Trophoblast cell (in vitro differentiated cells and primary cell): Measurements from ENCODE around the gene CA4.
A peak's percentile ranks its signal among the peaks of the same experiment; 100 is the strongest.

ENCODE experiments used
- DNase-seq, 2 donors: peaks; one replicate each; pipeline ENCODE4 v3.0.0-alpha.2; 2016
- H2AFZ ChIP-seq: 2 replicates; pipeline ENCODE4 v1.6.1; 2013; ENCODE audit warnings: low read length, moderate library complexity, mild to moderate bottlenecking; ENCODE audit not compliant: insufficient read depth, poor library complexity
- H2AK5ac ChIP-seq: 2 replicates; pipeline ENCODE4 v1.6.1; 2013; ENCODE audit warnings: mild to moderate bottlenecking, low read length
- H2BK120ac ChIP-seq: 2 replicates; pipeline ENCODE4 v1.6.1; 2013; ENCODE audit warnings: low read length, mild to moderate bottlenecking, moderate library complexity; ENCODE audit not compliant: insufficient read depth, poor library complexity
- H2BK12ac ChIP-seq: 2 replicates; pipeline ENCODE4 v1.6.1; 2013; ENCODE audit warnings: mild to moderate bottlenecking, low read length, moderate library complexity
- H2BK5ac ChIP-seq: 2 replicates; pipeline ENCODE4 v1.6.1; 2013; ENCODE audit warnings: low read length, low read depth, moderate library complexity, mild to moderate bottlenecking; ENCODE audit not compliant: poor library complexity
- H3K14ac ChIP-seq: 2 replicates; pipeline ENCODE4 v1.6.1; 2013; ENCODE audit warnings: mild to moderate bottlenecking, low read length
- H3K18ac ChIP-seq: 2 replicates; pipeline ENCODE4 v1.6.1; 2013; ENCODE audit warnings: mild to moderate bottlenecking, low read length
- H3K23ac ChIP-seq: 2 replicates; pipeline ENCODE4 v1.6.1; 2013; ENCODE audit warnings: low read length
- H3K27ac ChIP-seq: 2 replicates; pipeline ENCODE4 v1.5.1; 2013; ENCODE audit warnings: low read depth, mild to moderate bottlenecking, inconsistent platforms, low read length, moderate library complexity
- H3K27me3 ChIP-seq: 2 replicates; pipeline ENCODE4 v1.6.1; 2013; ENCODE audit warnings: inconsistent platforms, mild to moderate bottlenecking, low read length, moderate library complexity; ENCODE audit not compliant: insufficient read depth
- H3K36me3 ChIP-seq, 2 experiments: 1 replicate in 1 of 2; 2 replicates in 1 of 2; pipeline ENCODE4 v1.6.1; 2013; ENCODE audit warnings: low read length in 2 of 2, mild to moderate bottlenecking in 2 of 2, moderate library complexity in 1 of 2; ENCODE audit not compliant: insufficient read depth in 2 of 2, control insufficient read depth in 1 of 2
- H3K4ac ChIP-seq: 2 replicates; pipeline ENCODE4 v1.6.1; 2013; ENCODE audit warnings: low read depth, mild to moderate bottlenecking, low read length, moderate library complexity
- H3K4me1 ChIP-seq, 2 experiments: 1 replicate in 1 of 2; 2 replicates in 1 of 2; pipeline ENCODE4 v1.6.1; 2013; ENCODE audit warnings: low read length in 2 of 2, mild to moderate bottlenecking in 2 of 2, moderate library complexity in 1 of 2; ENCODE audit not compliant: insufficient read depth in 2 of 2, control insufficient read depth in 1 of 2
- H3K4me2 ChIP-seq: 2 replicates; pipeline ENCODE4 v1.6.1; 2013; ENCODE audit warnings: inconsistent platforms, mild to moderate bottlenecking, low read length, moderate library complexity
- H3K4me3 ChIP-seq: 2 replicates; pipeline ENCODE4 v1.5.1; 2013; ENCODE audit warnings: mild to moderate bottlenecking, low read depth, low read length, inconsistent platforms
- H3K79me1 ChIP-seq: one replicate; pipeline ENCODE4 v1.6.1; 2013; ENCODE audit warnings: low read length
- H3K79me2 ChIP-seq: 2 replicates; pipeline ENCODE4 v1.6.1; 2013; ENCODE audit warnings: low read length, mild to moderate bottlenecking; ENCODE audit not compliant: control insufficient read depth, insufficient read depth, poor library complexity
- H3K9ac ChIP-seq: 2 replicates; pipeline ENCODE4 v1.6.1; 2013; ENCODE audit warnings: mild to moderate bottlenecking, low read length
- H3K9me3 ChIP-seq: 2 replicates; pipeline ENCODE4 v1.6.1; 2013; ENCODE audit warnings: low read depth, mild to moderate bottlenecking, control low read depth, inconsistent platforms, low read length; ENCODE audit not compliant: insufficient read depth
- H4K12ac ChIP-seq: 2 replicates; pipeline ENCODE4 v1.6.1; 2013; ENCODE audit warnings: low read depth, mild to moderate bottlenecking, low read length, moderate library complexity
- H4K8ac ChIP-seq: 2 replicates; pipeline ENCODE4 v1.6.1; 2013; ENCODE audit warnings: low read depth, mild to moderate bottlenecking, low read length, moderate library complexity
- H4K91ac ChIP-seq: one replicate; pipeline ENCODE4 v1.6.1; 2013; ENCODE audit warnings: low read depth, mild to moderate bottlenecking, low read length, moderate library complexity
- WGBS: extraction: QIAGEN DNeasy Blood & Tissue Kit; methylation state at CpG from one replicate; pipeline ENCODE4 v1.1.7; 2013; ENCODE audit warnings: missing lambda C conversion rate; ENCODE audit not compliant: insufficient read length, insufficient coverage; ENCODE audit errors: extremely low coverage; 5-methylcytosine and 5-hydroxymethylcytosine counted together

Gene CA4

DNA sequence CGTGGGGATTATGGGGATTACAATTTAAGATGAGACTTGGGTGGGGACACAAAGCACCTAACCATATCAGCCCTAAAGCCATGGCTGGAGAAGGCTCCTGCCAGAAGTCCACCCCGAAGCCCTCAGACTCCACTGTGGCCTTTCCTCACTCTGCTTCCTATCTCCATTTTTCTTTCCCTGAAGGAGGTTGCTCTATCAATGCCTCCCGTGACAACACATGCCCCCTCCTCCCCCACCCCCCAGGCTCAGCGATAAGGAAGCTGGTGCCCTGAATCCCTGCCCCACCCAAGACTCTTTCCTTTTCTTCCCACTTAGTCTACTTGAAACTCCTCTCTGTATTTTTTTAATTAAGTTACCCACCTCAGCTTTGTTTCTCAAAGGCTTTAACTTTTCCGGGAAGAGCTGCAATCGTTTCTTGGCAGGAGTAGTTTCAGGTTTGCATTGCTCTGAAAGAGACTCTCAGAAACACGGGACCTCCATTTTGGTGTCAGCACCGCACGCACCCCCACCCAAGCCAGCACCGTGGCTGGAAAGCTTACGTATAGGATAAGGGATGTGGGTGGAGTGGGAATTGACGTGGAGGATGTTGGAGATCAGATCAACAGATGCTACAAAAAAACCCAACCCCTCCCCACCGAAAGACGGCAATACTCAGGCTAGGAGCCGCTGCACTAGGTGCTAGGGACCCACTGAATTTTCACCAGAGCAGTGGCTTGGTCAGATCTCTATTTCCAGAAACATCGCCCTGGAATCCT lies 15.2 kb upstream of the CA4 start:
- H3K23ac ChIP-seq = no peak overlapping the region
- no CpG with 5 or more reads among the region's 16 CpGs for WGBS

DNA sequence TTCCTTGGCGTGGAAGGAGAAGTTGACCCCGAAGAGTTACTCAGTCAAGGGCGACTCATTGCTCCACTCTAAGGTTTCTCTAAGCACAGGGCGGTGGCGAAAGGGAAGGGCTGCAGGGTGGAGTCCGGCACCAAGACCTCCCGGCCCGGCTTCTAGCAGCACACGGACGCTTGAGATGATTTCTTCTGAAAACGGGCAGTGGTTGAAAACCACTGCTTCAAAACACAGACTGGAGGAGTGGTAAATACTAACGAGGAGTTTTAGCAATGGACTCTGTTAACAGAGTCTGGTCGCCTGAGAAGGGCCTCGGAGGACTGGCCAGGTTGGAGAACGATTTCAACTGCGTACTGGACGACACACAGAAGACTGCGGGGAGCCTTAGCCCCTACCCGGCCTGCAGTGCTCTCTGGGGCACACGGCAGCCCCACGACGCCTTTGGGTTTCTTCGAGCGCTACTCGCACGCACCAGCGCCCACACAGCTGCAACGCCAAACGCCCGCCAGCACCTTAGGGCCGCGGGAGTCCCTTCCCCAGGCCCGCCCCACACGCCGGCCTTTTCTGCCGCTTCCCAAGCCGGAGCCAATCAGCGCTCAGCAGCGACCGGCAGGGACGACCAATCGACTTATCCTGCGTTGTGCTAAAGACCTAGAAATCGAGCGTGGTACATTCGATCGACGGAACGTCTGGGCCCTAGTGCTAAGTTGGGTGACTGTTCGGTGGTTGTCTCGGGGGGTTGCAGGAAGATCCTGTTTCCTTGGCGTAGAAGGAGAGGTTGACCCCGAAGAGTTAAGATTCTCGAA lies 14.4 kb upstream of the CA4 start:
- Histone ChIP-seq H3K27ac (no peak overlapping the region), H4K91ac (no peak overlapping the region), H3K4me3 (peak overlapping the region; percentile 87), H3K9me3 (peaks cover 5% of the 10 kb centered on the region), H3K18ac (no peak overlapping the region), H2BK5ac (no peak overlapping the region), H3K79me2 (peaks cover 1% of the 10 kb centered on the region), H4K12ac (peak overlapping the region; percentile 68), H2AK5ac (no peak overlapping the region), H3K4me1 (peaks cover 9 to 15% of the 10 kb centered on the region in 2 experiments), H3K23ac (no peak overlapping the region), H3K27me3 (peaks cover 21% of the 10 kb centered on the region), H4K8ac (peak overlapping the region; percentile 78), H3K14ac (peak overlapping the region; percentile 44), H3K36me3 (no peaks in the 10 kb centered on the region), H2BK120ac (no peak overlapping the region), H3K4ac (no peak overlapping the region), H2AFZ (peak overlapping the region; percentile 82), H3K4me2 (peak overlapping the region; percentile 86), H3K79me1 (peaks cover 2% of the 10 kb centered on the region), H2BK12ac (no peak overlapping the region), H3K9ac (peak overlapping the region; percentile 65)
- no CpG with 5 or more reads among the region's 54 CpGs for WGBS
- peak; percentile 87 to 92 for DNase-seq

More for the DNA sequence above, 15.2 kb upstream of the CA4 start:
- no peak overlapping the region for H3K27ac ChIP-seq
- peaks cover 14% of the 10 kb centered on the region for H3K27me3 ChIP-seq
- no peaks in the 10 kb centered on the region for H3K9me3 ChIP-seq
- no peak overlapping the region for H3K14ac ChIP-seq
- H3K36me3 ChIP-seq = no peaks in the 10 kb centered on the region
- H2BK5ac ChIP-seq = no peak overlapping the region
- H3K18ac ChIP-seq = no peak overlapping the region
- H3K4ac ChIP-seq = no peak overlapping the region
- peaks cover 1% of the 10 kb centered on the region for H3K79me2 ChIP-seq
- H4K12ac ChIP-seq = no peak overlapping the region
- no peak overlapping the region for H2BK12ac ChIP-seq
- H4K91ac ChIP-seq = no peak overlapping the region
- H3K79me1 ChIP-seq = peaks cover 2% of the 10 kb centered on the region
- no peak for DNase-seq
- H3K9ac ChIP-seq = no peak overlapping the region
- H4K8ac ChIP-seq = no peak overlapping the region
- H3K4me2 ChIP-seq = peak overlapping the region; percentile 86
- peak overlapping the region; percentile 87 for H3K4me3 ChIP-seq
- H2AK5ac ChIP-seq = no peak overlapping the region
- peak overlapping the region; percentile 82 for H2AFZ ChIP-seq
- H3K4me1 ChIP-seq = peaks cover 5 to 10% of the 10 kb centered on the region in 2 experiments
- no peak overlapping the region for H2BK120ac ChIP-seq

DNA sequence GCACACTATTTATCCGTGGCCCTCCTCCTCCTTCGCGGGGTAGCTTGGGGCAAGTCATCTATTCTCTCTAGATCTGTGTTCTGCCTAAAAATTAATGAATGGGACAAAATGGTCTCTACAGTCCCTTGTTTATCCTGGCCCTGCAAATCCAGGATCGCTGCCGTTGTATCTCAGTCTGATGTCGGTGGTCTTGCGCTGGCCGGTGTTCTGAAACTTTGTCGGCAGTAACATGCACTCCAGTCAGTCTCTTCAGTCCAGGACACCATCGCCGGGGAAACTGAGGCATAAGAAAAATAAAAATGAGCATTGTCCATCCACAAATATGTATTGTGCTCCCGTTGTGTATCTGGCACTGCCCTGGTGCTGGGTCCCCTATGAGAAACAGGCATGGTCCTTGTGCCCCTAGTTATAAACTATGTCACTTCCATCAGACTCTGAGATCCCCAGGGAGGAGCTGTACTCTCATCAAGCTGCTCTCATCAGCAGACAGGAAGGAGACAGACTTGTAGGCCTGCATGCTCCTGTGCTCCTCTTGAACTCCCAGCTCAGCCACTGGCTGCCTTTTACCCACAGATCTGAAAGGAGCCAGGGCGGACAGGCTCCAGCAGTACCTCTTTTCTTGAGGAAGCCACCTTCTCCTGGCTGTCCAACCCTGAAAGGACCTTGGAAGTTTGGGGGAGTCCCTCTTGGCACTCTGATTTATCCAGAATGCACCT lies 13.7 kb upstream of the CA4 start:
- peaks cover 28% of the 10 kb centered on the region for H3K27me3 ChIP-seq
- H2BK120ac ChIP-seq = no peak overlapping the region
- H2AK5ac ChIP-seq = no peak overlapping the region
- H3K23ac ChIP-seq = no peak overlapping the region
- no peak overlapping the region for H2BK5ac ChIP-seq
- H3K27ac ChIP-seq = no peak overlapping the region
- H3K9me3 ChIP-seq = peaks cover 7% of the 10 kb centered on the region
- H3K79me2 ChIP-seq = peaks cover 1% of the 10 kb centered on the region
- H3K4me1 ChIP-seq = peaks cover 11 to 18% of the 10 kb centered on the region in 2 experiments
- no CpG with 5 or more reads among the region's 13 CpGs for WGBS
- peak overlapping the region; percentile 86 for H3K4me2 ChIP-seq
- H4K8ac ChIP-seq = no peak overlapping the region
- H3K4me3 ChIP-seq = peak overlapping the region; percentile 52
- H3K4ac ChIP-seq = no peak overlapping the region
- H2AFZ ChIP-seq = no peak overlapping the region
- H4K91ac ChIP-seq = no peak overlapping the region
- no peak overlapping the region for H4K12ac ChIP-seq
- no peak overlapping the region for H3K9ac ChIP-seq
- no peaks in the 10 kb centered on the region for H3K36me3 ChIP-seq
- H3K79me1 ChIP-seq = peaks cover 2% of the 10 kb centered on the region
- H2BK12ac ChIP-seq = no peak overlapping the region
- no peak for DNase-seq
- H3K14ac ChIP-seq = no peak overlapping the region
- H3K18ac ChIP-seq = no peak overlapping the region

DNA sequence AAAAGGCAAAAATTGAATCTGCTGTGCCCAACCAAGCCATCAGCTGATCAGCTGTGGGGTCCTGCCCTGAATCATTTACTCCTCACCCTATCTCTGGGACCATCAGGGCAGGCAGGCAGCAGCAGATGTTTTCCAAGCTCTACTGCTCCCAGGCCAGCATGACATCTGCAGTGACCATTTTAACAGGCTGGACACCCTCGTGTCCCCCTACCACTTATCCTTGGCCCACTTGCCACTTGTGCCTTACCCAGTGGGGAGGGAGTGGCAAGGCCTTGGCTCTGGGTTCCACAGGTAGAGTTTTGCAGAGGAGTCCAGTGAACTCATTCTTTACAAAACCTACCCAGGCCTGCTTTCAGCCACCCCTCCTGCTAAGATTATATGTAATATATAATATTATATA lies 12.0 kb upstream of the CA4 start:
- no peak overlapping the region for H4K12ac ChIP-seq
- no peak overlapping the region for H3K18ac ChIP-seq
- H3K9me3 ChIP-seq = peaks cover 9% of the 10 kb centered on the region
- no peak for DNase-seq
- no peak overlapping the region for H3K4ac ChIP-seq
- no peak overlapping the region for H3K9ac ChIP-seq
- peaks cover 4% of the 10 kb centered on the region for H3K79me1 ChIP-seq
- no peak overlapping the region for H3K14ac ChIP-seq
- no peak overlapping the region for H3K23ac ChIP-seq
- no peak overlapping the region for H2BK12ac ChIP-seq
- H2BK5ac ChIP-seq = no peak overlapping the region
- no peak overlapping the region for H3K4me2 ChIP-seq
- H3K79me2 ChIP-seq = peaks cover 1% of the 10 kb centered on the region
- no peak overlapping the region for H3K4me3 ChIP-seq
- no peak overlapping the region for H4K8ac ChIP-seq
- H3K27me3 ChIP-seq = peaks cover 32% of the 10 kb centered on the region
- no peak overlapping the region for H3K27ac ChIP-seq
- whole genome bisulfite sequencing = no CpG with 5 or more reads among the region's 1 CpG
- H3K4me1 ChIP-seq = peaks cover 21 to 27% of the 10 kb centered on the region in 2 experiments
- H2BK120ac ChIP-seq = no peak overlapping the region
- H4K91ac ChIP-seq = no peak overlapping the region
- no peak overlapping the region for H2AK5ac ChIP-seq
- no peaks in the 10 kb centered on the region for H3K36me3 ChIP-seq
- no peak overlapping the region for H2AFZ ChIP-seq
